T-helper 22 cell (primary cell): Measurements from ENCODE around the gene FKBP11.
A peak's percentile ranks its signal among the peaks of the same experiment; 100 is the strongest.

Experiments
- DNase-seq: peaks from one replicate; pipeline ENCODE4 v3.0.0-alpha.2; 2020; ENCODE audit warnings: low read depth

Gene FKBP11

DNA sequence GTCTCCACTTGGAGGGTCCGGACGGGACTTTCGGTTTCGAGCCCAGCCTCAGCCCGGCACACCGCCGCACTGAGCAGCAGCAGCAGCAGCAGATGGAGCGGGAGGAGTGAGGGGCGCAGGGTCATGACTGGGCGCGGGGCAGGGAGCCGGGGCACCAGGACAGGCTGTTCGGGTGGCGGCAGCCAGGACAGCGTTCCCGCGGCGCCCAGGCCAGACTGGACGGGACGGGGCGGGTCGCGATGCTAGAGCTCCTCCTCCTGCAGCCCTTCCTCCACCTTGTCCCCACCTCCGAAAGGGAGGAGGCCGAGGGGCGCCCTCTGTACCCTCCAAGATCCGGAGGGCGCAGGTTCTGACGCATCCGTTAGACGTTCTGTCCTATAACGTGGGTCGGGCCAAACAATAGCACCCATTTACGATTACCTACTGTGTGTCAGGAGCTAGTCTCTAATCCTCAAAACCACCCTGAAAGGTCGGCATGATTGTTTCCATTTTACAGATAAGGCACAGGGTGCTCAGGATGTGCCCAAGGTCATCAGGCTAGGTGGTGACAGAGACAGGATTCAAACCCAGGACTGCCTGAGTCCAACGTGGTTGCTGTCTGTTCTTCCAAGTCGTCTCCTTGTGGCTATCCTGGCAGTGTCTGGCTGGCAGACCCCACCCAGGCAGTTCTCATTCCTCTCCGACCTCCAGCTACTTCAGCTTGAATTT lies at the start of gene FKBP11:
FKBP11 (minus strand) TSS at position 189 of the 708 bp plus-strand sequence; CDS start at position 125, 64 bp downstream.
- peak; percentile 71 for DNase-seq

DNA sequence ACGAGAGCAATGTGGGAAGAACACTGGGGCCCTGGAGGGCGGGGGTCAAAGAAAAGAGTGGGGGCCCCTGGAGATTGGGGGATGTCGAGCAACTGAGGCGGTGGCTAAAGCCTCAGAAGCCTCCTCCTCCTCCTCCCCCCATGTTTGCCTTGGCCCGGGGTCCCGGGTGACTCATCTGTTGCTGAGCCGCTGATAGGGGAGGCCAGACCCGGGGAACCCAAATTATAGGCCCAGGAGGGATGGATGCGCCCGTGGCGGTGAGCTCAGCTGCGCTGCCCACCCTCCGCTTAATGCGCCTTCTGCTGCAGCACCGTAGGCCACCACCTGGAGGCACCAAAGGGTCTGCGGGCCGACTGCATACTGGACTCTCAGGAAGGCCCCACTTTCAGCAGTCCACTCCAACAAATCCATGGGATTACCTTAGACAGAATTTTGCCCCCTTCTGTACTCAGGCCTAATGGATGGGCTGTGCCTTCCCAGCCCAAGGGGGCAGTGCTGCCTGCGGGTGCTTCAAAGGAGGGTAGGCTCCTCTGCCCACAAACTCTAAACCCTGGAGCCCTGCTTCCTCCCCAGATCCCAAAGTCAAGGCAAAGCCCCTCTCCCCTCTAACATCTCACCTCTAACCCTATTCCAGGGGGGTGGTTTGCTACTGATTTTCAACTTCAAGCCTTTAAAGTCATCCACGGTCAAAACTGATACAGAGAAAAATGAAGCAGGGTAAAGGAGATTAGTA lies 48.8 kb upstream of the FKBP11 start:
- no peak for DNase-seq

DNA sequence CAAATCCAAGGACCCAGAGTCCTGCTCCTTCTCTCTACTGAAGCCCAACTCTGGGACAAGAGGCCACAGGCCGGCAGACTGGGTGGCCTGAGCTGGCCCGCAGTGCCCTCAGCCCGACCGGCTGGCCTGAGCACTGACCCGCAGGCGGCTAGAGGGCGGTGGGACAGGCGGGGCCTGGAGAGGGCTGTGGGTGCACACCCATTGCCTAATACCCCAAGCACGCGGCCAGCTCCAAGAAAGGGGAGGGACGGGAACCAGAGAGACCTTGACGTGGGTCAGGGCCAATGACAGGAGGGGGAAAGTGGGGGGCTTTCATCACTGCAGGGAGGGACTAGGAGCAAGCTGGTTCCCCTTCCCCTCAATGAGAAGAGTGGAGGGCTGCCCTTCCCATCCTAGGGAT lies 48.2 kb upstream of the FKBP11 start:
- no peak for DNase-seq

DNA sequence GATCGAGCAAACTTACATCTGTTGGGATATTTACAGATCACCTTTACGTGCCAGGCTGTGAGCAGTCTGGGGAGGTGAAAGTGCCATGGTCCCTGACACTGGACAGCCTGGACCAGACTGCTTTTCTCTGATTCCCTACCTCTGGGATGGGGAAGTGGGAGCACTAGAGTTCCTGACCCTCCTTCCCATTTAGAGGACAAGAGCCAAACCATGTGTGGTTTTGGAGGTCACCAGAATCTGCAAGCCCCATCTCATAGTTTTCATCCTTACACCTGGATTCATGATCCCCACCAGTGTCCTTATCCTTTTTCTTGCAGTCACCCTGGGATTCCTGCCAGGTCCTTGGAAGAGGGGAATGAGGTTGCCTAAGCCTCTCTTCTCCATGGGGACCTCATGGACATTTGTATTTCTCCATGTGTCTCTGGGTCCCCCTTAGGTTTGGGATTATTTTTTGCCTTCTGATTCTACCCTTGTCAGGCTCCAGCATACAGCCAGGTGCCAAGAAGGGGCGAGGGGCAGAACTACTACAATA lies 47.7 kb upstream of the FKBP11 start:
- DNase-seq, result no peak

DNA sequence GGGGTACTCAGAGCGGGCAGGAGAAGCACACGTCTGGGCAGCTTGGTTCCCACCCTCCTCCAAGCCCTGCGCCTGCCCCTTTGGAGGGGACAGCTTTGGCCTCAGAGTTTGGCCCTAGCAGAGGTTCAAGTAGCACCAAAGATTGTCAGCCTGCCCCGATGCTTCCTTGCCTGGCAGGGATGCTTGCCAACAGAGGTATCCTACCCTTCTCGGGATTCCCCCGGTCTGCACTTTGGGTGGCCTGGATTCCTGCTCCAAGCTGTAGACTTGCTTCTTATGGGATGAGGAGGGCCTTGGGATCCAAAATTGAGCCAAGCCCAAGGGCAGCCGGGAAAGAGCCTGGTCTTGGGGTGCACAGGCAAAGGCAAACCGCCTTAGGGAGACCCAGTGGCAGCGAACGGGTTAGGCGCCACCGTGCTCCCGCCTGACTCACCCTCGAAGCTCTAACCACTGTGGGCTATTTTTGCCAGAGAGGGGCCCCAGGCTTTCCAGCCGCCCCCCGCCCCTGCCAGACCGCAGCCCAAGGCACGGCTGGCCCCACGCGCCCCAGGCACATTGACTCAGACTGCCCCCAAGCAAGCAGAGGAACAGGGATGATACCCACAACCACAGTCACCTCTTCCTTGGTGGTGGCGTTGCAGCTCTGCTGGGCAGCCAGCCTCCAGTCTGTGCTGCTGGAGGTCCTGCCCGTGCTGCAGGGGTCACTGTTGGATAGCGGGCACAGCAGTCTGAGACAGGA lies 47.1 kb upstream of the FKBP11 start:
- no peak for DNase-seq

DNA sequence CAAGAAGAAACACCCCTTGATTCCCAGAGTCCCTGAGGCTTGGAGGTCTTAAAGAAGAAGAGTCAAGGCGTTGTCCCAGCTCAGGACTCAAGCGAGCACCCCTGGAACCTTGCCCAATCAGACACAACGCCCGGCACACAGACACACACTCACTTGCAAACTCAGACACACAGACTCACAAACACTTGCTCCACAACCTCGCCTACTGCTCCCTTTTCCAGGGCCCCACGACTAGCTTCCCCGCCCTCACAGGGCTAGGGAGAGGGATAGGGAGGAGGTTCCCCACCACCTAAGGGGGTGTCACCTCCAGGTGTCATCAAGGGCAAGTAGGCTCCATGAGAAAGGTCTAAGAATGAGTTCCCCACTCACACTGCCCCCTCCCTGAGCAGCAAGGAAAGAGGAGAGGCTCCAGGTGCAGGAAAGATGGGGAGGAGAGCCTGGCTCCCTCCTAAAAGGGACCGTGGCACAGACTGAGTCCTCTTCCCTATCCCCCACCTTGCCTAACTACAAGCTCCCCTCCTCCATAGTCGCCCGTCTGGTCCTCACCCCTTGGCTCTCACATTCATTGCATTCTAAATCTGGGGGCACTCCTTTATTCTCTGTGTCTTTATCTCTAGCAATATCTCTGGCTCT lies 45.5 kb upstream of the FKBP11 start:
- no peak for DNase-seq

DNA sequence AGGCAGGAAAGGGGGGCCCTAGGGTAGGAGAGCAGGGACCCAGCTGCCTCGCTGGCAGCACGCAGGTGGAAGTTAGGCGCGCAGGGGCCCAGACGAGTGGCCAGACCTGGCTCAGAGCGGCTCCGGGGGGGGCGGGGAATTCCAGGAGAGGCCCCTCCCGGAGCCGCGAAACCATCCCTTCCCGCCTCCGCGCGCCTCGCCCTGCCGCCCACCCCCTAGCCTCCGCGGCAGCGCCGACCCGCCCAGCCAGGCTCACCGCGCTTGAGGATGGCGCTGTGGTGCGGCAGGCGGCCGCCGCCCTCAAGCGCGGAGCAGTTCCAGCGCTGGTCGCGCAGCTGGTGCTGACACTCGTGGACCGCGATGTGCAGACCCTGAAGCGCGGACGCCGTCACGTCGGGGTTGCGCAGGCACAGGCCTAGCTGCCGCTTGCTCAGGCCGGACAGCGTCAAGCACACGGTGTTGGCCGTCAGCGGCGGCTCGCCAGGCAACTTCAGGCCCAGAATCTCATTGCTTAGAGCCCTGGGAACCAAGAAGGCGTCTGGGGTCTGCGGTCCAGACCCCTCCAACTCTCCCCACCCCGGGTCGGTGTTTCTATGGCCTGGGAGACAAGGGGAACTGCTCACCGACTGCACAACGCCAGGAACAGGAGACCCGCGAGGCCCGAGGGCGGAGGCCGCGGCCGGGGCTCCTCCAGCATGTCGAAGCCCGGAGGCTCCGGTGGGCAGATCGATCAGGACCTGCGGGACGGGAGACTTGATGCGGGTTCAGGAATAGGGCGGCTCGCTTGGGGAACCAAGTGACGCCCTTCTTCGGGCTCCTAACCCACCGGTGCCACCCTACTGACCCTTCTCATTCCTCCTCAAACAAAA lies 44.8 kb upstream of the FKBP11 start:
- DNase-seq, result no peak

DNA sequence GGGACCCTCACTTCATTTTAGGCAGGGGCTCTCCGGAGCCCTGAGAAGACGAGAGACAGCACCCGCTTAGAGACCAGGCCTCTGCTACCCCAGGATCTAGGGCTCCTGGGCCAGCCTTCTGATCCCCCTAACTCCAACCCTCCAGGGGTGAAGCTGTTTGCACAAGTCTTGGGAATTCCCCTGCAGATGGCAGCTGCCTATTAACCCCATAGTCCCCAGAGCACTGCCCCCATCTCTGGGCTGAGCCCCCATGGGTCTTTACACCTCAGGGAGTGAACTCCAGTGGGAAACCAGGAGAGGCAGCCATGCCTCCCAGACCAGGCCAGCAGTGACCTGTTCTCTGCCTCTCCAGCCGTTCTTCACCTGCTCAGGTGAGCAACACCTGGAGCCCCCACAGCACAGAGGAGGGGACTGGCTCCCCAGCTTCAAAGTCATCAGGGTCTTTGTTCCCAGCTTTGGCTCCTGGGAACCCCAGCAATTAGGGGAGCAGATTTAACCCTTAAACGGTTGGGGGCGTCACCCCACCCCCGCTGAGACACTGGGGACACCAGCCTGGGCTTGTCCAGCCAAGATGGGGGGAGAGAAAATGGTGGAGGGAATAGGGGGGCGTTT lies 44.0 kb upstream of the FKBP11 start:
- no peak for DNase-seq

DNA sequence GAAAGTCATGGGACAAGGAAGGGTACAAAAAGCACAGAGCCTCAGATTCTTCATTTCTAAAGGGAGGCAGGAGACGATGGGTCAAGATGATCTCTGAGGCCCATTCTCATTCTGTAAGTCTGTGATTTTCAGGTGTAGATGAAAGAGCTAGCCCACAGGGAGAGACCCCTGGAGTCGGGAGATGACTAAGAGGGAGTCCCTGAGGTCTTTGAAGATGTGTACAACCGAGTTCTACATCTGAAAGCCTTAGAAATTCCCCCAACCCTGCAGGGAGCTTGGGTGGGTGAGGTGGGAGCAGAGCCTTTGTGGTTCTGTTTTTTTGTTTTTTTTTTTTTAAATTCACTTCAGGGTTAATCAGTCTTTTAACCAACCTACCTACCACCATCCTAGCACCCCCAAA lies 43.2 kb upstream of the FKBP11 start:
- DNase-seq, result no peak

DNA sequence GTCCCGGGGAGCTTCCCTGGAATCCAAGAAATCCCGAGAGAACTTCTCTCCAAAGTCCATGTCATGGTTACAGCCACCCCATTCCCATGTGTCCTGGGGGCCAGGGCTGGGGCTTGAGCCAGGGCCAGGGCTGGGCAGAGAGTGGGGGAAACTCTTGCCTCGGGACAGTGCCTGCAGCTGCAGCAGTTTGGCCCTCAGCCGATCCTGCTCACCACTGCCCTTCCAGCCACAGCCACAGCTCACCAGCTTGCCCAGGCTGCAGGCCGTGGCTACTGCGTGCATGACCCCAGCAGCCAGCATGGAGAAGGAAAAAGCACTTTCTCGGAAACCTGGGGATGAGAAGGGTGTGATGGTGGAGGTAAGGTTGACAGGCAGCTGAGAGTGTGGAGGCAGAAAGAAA lies 42.7 kb upstream of the FKBP11 start:
- DNase-seq, result no peak

DNA sequence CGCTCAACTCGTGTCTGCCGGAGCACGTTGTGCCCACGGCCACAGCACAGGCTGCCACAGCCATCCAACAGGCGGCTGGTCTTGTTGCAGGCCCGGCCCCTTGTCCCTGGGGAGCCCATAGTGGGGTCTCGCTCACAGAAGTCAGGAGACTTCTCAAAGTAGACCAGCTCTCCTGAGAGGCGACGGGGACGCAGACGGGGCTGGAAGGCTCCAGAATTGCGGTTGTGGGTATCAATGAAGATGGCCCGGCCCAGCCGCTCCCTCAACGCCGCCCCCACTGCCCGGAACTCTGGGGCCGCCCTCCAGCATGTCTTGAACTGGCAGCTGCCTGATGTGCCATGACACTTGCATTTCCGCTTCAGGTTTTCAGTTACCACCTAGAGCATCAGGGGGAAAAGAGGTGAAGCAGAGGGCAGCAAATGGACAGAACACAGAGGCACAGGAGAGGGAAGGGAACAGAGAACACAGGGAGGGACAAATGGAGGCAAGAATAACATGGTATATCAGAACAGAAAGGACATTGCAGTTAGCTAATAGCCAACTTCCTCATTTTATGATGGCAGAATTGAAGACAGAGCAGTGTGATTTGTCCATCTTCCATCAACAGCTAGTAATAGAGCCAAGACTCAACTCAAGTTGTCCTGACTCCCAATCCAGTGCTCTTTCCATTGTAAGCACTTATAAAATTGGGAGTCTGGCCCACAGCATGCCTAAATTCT lies 41.0 kb upstream of the FKBP11 start:
- no peak for DNase-seq

DNA sequence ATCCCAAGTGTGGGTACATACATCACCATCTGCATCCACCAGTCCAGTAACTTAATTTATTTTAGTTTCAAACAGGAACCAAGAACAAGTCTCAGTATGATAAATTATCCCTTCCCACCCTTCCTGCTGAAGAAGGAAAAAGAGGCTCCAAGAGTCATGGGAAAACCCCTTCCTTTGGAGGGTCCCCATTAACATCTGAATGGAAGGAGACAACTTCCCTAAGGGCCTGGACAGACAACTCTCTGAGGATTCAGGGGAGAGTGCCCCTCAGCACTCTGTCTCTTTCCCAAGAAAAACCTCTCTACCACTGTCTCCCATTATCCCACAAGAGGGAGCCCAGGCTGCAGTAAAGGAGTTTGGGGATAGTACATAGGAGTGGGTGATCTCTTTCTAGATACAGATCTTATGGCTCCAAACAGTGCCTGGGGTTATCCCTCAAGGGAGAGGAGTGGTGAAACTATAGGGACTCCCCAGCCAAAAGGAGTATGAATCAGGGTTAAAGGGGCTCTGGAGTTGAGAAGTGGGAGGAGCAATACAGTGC lies 40.1 kb upstream of the FKBP11 start:
- no peak for DNase-seq

DNA sequence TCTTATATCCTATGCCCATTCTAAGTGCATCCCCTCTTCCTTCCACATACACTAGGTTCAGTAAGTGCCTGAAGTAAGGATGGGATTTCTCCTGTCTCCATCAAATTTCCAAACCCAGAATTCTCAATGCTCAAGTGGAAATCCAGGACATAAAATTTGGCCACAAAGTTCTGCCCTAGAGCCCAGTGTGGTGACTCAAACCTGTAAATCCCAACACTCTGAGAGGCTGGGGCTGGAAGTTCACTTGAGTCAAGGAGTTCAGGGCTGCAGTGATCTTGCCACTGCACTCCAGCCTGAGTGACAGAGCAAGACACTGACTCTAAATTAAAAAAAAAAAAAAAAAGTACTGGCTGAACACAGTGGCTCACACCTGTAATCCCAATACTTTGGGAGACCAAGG lies 36.5 kb upstream of the FKBP11 start:
- DNase-seq, result no peak

DNA sequence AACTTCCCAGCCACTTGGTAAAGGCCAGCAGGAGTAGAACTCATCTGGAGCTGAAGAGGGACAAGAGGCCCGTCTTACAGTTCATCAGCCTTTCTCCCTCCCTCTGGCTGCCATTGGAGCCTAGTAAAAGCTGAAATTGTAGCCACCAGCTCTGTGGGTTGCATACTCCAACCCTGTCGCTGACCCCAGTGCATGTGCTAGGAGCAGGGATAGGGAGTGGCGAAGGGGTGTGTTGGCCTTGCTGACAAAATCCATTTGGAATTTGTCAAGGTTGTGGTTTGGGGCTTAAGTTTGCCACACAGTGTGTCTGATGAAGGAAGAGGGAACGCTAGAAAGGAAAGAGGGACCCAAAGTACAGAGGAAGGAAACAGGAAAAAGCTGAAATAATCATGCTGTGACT lies 36.0 kb upstream of the FKBP11 start:
- DNase-seq, result no peak

DNA sequence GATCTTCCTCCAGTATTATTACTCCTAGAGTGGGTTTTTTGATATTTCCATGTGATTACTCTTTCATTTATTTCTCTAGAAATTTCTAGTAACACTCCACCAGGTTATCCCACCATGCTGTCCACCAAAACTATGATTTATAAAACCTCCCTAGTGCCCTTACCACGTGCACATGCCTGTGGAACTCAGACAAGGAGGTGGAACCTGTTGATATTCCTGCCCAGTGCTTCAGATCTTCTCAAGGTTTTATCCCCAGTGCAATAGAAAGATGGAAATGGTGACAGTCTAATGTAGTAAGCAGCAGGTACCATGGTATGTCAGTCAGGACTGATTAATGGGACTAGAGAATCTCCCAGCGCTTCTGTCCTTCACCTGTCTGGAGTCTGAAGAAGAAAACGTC lies 35.5 kb upstream of the FKBP11 start:
- DNase-seq, result no peak

DNA sequence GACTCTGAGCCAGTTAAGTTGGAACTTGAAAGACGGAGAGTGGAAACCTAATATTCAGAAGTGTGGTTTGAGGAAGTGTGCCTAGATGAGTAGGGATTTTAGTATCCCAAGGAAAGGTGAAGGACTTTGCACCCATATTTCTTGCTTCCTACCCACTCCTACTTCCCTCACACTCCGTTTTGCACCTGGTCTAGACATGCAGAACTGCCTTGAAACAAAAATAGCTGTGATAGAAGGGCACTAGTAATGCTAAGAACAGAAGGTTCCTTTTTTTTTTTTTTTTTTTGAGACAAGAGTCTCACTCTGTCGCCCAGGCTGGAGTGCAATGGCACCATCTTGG lies 32.7 kb upstream of the FKBP11 start:
- DNase-seq, result no peak

DNA sequence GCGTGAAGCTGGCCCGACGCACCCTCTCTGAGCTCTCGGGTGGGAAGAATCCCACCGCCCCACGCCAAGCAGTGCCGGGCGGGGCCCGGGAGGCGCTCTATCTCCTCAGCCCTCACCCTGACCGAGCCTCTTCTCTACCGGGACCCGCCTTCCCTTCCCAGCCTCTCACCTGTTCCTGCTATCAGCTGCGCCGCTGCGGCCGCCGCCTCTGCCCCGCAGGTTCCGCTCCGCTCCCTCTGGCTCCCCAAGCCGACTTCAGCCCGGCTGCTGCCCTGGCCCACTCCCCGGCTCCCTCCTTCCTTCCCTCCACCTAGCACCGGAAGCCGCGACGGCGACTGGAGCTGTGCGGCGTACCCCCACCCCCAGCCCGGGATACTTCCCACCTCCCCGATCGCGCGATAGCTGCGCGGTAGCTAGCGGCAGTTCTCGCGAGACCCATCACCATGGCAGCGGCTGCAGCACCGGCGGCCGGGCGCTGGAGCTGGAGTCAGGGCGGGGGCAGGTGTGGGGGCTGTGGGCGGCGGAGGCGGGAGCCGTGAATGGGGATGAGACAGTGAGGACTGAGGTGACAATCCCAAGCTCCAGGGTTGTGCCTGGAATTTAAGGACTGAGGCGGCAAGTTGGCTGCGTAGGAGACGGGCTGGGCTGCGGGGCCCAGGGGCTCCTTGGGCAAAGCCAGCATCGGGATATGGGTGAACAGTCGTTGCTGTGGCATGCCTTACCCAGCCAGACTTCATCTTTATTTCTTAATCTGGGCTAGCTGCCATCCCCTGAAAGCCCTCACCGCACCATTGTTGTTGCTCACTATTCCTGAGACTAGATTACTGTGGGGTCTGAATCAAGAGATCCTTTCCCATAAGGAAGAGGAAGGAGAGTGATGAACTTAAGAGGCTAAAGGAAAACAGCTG lies 32.1 kb upstream of the FKBP11 start, which contains the start of gene ARF3:
ARF3 (minus strand) TSS at position 347 of the 908 bp plus-strand sequence. CDS start 16,392 bp downstream, outside the sequence.
- DNase-seq, result peak; percentile 90

DNA sequence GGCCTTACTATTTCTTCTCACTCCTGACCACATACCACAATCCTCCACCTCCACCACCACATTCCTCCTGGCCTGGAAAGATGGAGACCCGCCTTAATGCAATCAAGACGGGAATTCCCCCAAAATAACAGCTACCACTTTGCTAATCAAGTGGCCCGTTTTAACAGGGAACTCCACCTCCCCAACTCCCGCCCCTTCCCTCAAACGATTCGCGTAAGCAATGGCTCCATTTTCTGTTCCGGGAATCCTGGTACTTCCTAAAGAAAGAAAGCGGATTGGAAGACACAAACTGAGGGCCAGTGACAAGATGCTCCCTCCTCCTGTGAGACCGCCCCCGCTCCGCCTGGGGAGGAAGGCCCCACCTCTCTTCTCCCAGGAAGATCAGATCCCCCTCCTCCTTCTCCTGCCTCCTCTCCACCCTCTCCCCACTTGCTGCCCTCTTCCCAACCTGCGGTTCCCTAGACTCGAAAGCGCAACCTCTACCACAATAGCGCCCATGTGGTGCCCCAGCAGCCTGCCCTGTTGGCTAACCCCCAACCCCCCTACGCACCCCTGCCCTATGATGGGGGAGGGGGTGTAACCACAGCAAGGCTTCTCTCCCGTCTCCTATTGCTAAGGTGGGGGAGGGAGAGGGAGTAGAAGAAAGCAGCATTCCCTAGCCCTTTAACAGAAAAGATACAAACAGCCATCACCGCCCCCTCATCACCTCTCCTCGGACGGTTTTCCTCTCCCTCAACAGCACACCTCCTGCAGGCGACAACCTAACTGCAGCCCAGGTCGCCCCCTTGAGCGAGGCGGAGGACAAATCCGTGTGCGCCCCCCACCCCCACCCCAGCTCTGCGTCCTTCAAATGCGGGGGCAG lies 31.2 kb upstream of the FKBP11 start:
- DNase-seq, result no peak
